ENCODE results near the gene UNC13C. TPM values are rescaled to one million over a fixed set of nuclear protein-coding genes. Genes with fewer than 3 reads are reported as not detected.
"Not testable (repeated sequence)": the region's sequence is repeated elsewhere in the genome, so short reads cannot be mapped to it uniquely, and the experiment has no call there.

Gene UNC13C
- not detected in 2 replicates for polyA plus RNA-seq (2014; cell fraction: cytosol; rRNA removed)
- not detected in 2 replicates for polyA plus RNA-seq (2014; cell fraction: nucleus; rRNA removed)

- no peak for DNase-seq (ENCODE audit: low spot score)
Observed at GRCh38 chr15:53978253-53978906, at the start of gene UNC13C. TSS of gene UNC13C (plus strand) at chr15:53978441. CDS start at chr15:54012904, 34,463 bp downstream.

GRCh38 chr15:53936137-53936536 is 42.1 kb upstream of the UNC13C start:
- DNase-seq (ENCODE audit: low spot score) = no peak

GRCh38 chr15:53937632-53938031 is 40.6 kb upstream of the UNC13C start:
- DNase-seq (ENCODE audit: low spot score) = not testable (repeated sequence)

- DNase-seq (ENCODE audit: low spot score) = no peak
Observed at GRCh38 chr15:53950572-53950971, 27.7 kb upstream of the UNC13C start.

- DNase-seq (ENCODE audit: low spot score) = no peak
Observed at GRCh38 chr15:53955396-53955795, 22.8 kb upstream of the UNC13C start.

GRCh38 chr15:53962646-53963561 is 15.3 kb upstream of the UNC13C start:
- DNase-seq (ENCODE audit: low spot score) = peak; percentile 5

GRCh38 chr15:53963801-53964200 is 14.4 kb upstream of the UNC13C start:
- no peak for DNase-seq (ENCODE audit: low spot score)

GRCh38 chr15:53974121-53974520 is 4.1 kb upstream of the UNC13C start:
- no peak for DNase-seq (ENCODE audit: low spot score)

GRCh38 chr15:53974813-53975212 is 3.4 kb upstream of the UNC13C start:
- no peak for DNase-seq (ENCODE audit: low spot score)

- peak; percentile 23 for DNase-seq (ENCODE audit: low spot score)
Observed at GRCh38 chr15:53976844-53977392, 1.3 kb upstream of the UNC13C start.

GRCh38 chr15:53979051-53979788 is 979 bp downstream of the UNC13C start:
- DNase-seq (ENCODE audit: low spot score) = no peak

- DNase-seq (ENCODE audit: low spot score) = no peak
Observed at GRCh38 chr15:53980021-53980420, 1.8 kb downstream of the UNC13C start.

GRCh38 chr15:53982071-53982680 is 3.9 kb downstream of the UNC13C start:
- no peak for DNase-seq (ENCODE audit: low spot score)

- DNase-seq (ENCODE audit: low spot score) = no peak
Observed at GRCh38 chr15:53982876-53983275, 4.6 kb downstream of the UNC13C start.

- DNase-seq (ENCODE audit: low spot score) = no peak
Observed at GRCh38 chr15:53984221-53984620, 6.0 kb downstream of the UNC13C start.

- DNase-seq (ENCODE audit: low spot score) = no peak
Observed at GRCh38 chr15:53985562-53985961, 7.3 kb downstream of the UNC13C start.

- DNase-seq (ENCODE audit: low spot score) = no peak
Observed at GRCh38 chr15:53987480-53987879, 9.2 kb downstream of the UNC13C start.

- DNase-seq (ENCODE audit: low spot score) = no peak
Observed at GRCh38 chr15:54007256-54007655, 29.0 kb downstream of the UNC13C start.

GRCh38 chr15:54011656-54012055 is 33.4 kb downstream of the UNC13C start:
- no peak for DNase-seq (ENCODE audit: low spot score)

- no peak for DNase-seq (ENCODE audit: low spot score)
Observed at GRCh38 chr15:54014067-54014655, 35.9 kb downstream of the UNC13C start.

- DNase-seq (ENCODE audit: low spot score) = no peak
Observed at GRCh38 chr15:54017251-54017650, 39.0 kb downstream of the UNC13C start.
